ENCODE results near the gene STAMBP. TPM values are rescaled to one million over a fixed set of nuclear protein-coding genes. Genes with fewer than 3 reads are reported as not detected.

Gene STAMBP
- total RNA-seq, result 24.3 and 26.8 TPM in 2 replicates

GRCh38 chr2:73828818-73829570 is at the start of gene STAMBP:
STAMBP (plus strand) TSS chr2:73828961; CDS start chr2:73830857, 1,896 bp downstream.

GRCh38 chr2:73779467-73780236 is 49.1 kb upstream of the STAMBP start, which contains the start of gene DUSP11:
DUSP11 (minus strand) TSS chr2:73780103; CDS start chr2:73779974, 129 bp downstream.

GRCh38 chr2:73783883-73784282 is 44.9 kb upstream of the STAMBP start, which contains the start of gene C2orf78:
C2orf78 (plus strand) TSS chr2:73784183; CDS start chr2:73784310, 127 bp downstream.

GRCh38 chr2:73892631-73893329 is 64.0 kb downstream of the STAMBP start, which contains the start of gene ACTG2:
ACTG2 (plus strand) TSS chr2:73893008; CDS start chr2:73901312, 8,304 bp downstream.

Other genes starting within 250 kb of the STAMBP start
- gene NAT8, start 186.5 kb upstream of the STAMBP start, total RNA-seq, result not detected in 2 replicates
- gene TPRKB, start 91.6 kb upstream of the STAMBP start, total RNA-seq, result 13.1 and 33.2 TPM in 2 replicates
- 24.9 and 33.5 TPM in 2 replicates for gene DUSP11, start 48.9 kb upstream of the STAMBP start, total RNA-seq
- not detected in 2 replicates for gene C2orf78, start 44.8 kb upstream of the STAMBP start, total RNA-seq
- gene ACTG2, start 64.0 kb downstream of the STAMBP start, total RNA-seq, result 61.7 and 148 TPM in 2 replicates
- gene DGUOK, start 97.9 kb downstream of the STAMBP start, total RNA-seq, result 44.0 and 58.0 TPM in 2 replicates
- gene TET3, start 155.9 kb downstream of the STAMBP start, total RNA-seq, result 10.7 and 11.0 TPM in 2 replicates

All from placental pericyte (primary cell).